GM18499 (cell line): Measurements from ENCODE around the gene B4GALNT1.
"Not testable (repeated sequence)": the region's sequence is repeated elsewhere in the genome, so short reads cannot be mapped to it uniquely, and the experiment has no call there.

ENCODE experiments used
- ATAC-seq: cut with Tn5 transposase; IDR thresholded peaks from one replicate; pipeline ENCODE4 v1.9.1; 2021; ENCODE audit warnings: moderate number of reproducible peaks; ENCODE audit not compliant: insufficient read depth, unreplicated experiment

B4GALNT1 gene

DNA sequence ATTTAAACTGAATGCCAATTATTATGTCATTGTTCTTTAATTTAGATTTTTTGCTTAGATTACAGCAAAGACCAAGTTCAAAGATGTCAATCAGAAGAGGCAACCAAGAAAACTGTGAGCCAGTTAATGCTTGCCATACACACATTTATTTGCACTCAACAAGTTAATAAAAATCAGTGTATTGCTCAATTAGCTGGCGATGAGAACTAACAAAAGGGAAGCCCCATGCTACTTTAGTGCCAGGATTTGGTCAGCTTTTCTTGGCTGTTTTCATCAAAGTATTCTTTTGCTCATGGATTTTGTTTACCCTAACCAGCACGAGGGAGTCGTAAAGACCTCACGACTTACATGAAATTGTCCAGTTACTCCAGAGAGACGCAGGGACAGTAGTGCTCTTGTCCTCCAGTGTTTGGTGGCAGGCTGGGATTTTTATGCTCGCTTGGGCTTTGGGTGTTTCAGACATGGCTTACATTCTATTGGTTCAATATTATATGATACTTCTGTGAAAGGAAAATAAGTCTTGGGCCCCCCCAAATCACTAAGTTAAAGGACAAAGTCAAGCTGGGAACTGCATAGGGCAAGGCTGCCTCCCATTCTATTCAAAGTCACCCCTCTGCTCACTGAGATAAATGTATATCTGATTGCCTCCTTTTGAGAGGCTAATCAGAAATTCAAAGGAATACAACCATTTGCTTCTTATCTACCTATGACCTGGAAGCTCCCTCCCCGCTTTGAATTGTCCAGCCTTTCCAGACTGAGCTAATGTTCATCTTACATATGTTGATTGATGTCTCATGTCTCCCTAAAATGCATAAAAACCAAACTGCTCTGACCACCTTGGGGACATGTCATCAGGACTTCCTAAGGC, 7.4 kb upstream of the B4GALNT1 start:
- no peak for ATAC-seq

DNA sequence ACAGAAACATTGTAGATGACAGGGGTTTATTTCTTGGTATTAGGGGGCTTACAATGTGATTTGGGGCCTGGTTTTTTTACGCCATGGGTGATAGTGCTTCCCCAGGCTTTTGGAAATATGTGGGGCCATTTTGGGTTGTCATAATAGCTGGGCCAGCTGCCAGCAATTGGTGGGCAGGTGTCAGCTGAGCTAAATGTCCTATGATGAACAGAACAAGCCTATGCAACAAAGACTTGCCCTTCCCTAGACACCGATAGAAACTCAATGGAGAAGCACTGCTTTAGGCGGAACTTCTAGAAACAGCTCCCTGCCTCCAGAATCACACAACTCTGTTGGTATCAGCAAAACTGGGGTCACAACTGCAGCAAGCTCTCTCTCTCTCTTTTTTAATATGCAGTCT, 5.1 kb upstream of the B4GALNT1 start:
- ATAC-seq: no peak

- no peak for ATAC-seq
Measured at GRCh38 chr12:57637364-57637763, 4.4 kb upstream of the B4GALNT1 start.

DNA sequence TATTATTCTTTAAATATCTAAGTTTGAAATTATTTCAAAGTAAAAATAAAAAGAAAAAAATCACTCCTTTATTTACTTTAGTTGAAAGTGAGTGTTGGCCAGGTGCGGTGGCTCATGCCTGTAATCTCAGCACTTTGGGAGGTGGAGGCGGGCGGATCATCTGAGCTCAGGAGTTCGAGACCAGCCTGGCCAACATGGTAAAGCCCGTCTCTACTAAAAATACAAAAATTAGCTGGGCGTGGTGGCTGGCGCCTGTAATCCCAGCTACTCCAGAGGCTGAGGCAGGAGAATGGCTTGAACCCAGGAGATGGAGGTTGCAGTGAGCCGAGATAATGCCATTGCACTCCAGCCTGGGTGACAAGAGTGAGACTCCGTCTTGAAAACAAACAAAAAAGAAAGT, 3.7 kb upstream of the B4GALNT1 start:
- ATAC-seq: not testable (repeated sequence)

DNA sequence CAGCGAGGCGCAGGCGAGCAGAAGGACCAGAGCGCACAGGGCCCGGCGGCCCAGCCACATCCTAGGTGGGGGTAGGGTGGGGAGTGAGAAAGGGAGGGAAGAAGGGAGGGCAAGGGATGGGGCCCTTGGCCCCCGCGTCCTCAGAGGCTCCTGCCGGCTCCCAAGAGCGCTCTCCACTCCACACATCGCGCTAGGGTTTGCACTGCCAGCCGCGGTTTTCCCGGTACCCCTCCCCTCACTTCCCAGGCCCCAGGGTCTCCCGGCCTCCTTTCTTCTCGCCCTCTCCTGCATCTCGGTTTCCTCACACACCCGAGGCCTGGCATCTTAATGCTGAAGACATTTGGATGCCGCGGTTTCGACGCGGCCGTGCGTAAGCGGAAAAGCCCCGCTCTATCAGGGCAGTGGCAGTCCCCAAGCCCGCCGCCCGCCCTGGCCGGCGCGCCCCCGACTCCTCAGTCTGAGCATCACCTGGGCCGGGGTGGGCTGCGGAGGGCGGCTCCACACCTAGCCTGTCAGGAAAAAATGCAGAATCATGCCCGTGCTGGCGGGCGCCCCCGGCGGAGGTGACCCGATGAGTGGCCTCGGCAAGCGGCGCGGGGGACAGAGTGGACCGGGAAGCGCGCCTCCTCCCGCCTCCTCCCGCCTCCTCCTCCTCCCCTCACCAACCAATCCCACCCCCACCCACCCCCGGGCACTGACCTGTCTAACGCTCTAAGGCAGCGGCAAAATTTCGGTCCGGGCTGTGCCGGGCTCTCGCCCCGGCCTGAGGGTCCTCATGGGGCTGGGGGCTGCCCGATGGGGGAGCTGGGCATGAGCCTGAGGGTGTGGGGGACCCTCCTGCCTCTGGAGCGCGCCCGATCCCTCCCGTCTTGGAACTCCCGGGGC, 686 bp downstream of the B4GALNT1 start:
- ATAC-seq: no peak

DNA sequence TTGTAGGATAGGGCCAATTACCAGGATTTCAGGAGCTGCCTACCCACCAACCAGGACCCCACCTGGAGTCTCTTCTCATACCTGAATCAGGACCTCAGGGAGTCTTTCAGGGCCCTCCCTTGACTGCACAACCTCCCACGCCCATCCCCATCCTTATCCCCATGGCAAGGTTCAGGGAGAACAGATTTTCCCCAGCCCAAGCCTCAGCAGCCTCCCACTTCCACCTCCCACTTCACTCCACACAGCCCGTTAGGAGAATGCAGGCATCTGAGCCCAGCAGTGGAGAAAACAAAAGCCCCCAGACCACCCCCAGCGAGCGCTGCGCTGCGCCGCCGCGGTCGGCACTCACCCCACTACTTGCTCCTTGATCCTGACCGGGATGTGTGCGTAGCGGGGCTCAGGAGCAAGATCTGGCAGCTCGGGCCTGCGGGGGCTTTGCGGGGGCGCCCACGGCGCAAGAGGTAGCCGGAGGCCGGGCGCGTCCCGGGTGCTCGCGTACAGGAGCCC, 1.4 kb downstream of the B4GALNT1 start:
- no peak for ATAC-seq

DNA sequence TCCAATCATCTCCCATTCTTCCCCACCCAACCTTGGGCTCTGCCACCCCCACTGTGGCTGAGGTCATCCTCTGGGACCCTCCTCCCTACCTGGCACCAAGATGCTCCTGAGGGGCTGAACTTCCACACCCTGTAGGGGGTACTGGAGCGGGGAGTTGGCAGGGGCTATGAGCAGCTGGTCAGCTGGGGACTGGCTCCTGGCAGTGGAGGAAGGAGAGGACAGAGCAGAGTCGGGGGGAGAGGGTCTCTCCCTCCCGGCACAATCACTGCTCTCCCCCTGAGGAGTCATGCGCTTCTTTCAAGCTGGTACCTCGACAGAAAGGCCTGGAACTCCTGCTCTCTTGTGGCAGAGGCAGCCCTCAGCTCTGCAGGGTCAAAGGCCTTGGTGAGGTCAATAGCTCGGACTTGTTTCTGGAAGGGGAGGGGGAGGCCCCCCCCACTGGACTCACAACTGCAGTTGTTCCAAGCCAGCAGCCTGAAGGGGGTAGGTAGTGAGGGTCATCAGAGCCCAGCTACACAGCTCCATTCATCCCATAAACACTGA, 2.0 kb downstream of the B4GALNT1 start:
- ATAC-seq: no peak

DNA sequence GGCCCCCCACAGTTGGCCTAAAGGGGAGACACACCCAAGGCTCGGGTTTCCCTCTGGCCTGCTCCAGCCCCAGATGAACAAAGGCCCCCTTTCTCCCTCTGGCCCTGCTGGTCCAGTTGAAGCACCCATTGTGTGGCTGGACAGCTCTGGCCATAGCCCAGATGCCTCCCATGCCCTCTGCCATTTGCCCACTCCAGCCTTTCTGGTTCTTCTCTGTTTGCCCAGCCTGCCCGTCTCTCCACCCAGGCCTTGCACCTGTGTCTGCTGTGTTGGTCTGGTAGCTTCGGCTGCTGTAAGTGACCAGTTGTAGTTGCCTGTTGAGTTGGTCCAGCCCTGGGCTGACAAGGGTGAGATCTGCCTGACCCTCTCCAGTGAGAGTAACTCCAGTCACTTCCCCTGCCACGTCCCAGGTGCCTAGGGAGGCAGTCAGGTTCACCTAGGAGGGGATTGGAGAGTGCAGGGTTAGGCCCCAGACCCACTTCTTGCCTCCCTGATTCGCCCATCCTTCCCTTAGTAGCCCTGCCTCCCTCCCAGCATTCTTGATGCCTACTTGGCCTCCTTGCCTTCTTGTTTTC, 3.0 kb downstream of the B4GALNT1 start:
- no peak for ATAC-seq

- no peak for ATAC-seq
Measured at GRCh38 chr12:57628280-57629191, 4.5 kb downstream of the B4GALNT1 start.

GRCh38 chr12:57627501-57628279, 5.3 kb downstream of the B4GALNT1 start:
- no peak for ATAC-seq

DNA sequence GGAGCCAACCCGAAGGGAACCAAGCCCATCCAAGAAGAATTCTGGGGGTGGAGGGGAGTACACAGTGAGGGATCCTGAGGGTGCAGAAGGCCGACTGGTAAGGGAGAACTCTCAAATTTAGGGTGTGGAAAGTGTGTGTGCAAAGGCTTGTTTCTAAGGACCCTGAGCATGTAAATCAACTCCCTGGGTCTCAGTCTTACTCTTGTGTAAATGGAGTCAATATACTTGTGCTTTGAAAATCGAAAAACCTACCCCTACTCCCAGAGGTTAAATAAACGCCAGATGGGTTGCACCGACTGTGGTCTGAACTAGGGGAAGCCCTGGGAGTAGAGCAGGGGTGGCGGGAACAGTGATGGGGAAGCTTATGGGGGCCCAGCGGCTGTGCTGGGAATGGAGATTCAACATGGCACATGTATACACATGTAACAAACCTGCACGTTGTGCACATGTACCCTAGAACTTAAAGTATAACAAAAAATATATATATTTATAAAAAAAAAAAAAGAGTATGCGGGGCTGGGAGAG, 6.0 kb downstream of the B4GALNT1 start:
- no peak for ATAC-seq

- ATAC-seq: no peak
Measured at GRCh38 chr12:57626111-57626920, 6.7 kb downstream of the B4GALNT1 start.

DNA sequence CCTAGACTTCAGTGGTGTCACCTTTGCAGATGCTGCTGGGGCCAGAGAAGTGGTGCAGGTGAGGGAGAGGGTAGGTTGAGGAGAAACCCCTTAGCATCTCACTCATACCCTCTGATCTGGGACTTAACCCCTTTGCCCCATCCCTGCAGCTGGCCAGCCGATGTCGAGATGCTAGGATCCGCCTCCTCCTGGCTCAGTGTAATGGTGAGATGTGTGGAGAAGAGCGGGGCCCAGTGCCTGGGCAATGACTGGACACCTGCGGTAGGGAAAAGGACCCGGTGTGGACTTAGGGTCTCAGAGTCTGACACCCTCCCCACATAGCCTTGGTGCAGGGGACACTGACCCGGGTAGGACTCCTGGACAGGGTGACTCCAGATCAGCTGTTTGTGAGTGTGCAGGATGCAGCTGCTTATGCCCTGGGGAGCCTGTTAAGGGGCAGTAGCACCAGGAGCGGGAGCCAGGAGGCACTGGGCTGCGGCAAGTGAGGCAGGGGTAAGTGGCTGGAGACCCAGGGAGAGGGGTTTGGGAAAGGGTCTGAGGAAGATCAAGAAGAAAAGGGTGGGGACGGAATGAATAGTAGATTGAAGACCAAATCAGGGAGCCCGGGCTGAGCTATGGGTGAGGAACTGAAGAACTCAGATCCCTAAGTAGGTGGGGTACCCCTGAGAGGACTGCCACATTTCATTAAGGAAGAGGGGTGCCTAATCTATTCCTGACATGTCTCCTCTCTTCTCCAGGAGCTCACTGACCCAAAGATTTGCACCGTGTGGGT, 7.6 kb downstream of the B4GALNT1 start:
- no peak for ATAC-seq

DNA sequence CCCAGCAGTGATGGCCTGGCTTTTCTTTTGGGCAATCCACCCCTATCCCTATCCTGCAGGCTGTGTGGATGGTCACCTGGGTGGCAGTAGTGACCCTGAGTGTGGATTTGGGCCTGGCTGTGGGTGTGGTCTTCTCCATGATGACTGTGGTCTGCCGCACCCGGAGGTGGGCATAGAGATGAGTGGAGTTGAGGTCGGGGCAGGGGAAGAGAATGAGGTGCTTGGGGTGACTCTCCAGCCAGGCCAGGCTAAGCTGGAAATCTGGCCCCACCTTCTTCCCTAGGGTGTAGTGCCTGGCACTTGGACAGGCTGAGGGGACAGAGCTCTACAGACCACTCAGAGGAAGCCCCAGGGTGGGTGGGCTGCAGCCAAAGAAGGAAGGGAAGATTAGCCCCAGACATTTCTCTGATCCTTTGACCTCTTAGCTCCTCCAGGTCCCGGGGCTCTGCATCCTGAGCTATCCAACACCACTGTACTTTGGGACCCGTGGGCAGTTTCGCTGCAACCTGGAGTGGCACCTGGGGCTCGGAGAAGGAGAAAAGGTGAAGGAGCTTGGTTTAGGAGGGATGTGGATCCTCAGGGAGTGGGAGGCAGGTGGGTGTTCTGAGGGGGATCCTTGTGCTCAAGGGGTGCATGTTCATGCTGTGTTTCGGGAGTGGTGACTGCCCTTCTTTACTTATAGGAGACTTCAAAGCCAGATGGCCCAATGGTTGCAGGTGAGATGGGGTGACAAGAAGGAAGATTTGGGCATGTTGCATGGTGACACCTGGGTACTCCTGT, 8.4 kb downstream of the B4GALNT1 start:
- no peak for ATAC-seq

DNA sequence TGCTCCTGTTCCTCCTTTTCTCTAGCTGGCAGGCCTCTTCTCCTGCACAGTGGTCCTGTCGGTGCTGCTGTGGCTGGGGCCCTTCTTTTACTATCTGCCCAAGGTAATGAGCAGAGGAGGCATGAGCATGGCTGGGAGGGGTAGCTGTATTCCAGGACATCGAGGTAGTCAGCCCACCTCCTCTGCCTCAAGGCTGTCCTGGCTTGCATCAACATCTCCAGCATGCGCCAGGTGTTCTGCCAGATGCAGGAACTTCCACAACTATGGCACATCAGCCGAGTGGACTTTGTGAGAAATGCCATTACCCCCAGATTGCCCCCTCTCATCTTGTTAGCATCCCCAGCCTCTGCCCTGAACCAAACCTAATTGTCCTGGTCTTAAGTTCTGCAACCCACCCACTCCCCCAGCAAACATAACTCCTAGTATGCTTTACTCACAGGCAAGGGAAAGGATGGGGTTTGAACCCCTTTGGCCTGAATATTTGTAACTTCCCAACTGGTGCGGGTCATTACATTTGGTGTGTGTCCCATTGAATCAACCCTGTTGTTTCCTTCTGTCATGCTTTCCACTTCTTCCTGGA, 9.1 kb downstream of the B4GALNT1 start:
- ATAC-seq: no peak

DNA sequence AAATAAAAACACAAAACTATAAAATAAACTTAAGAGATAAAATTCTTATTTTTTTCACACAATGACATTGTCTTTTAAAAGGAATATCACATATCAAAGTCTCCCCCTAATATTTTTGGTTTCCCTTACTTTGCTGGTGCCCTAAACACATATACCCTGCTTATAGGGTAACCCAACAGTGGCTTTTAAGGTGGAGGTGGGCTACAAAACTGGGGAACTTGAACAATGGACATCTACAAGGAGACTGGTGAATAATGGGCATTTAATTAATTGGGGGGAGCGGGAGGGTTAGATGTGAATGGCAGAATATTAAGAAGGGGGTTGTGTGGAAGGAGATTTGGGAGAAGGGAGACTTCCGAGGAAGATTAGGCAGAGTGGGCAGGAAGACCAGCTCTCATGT, 9.6 kb downstream of the B4GALNT1 start:
- ATAC-seq: no peak
